ENCODE data around the gene MAD1L1.

DNA sequence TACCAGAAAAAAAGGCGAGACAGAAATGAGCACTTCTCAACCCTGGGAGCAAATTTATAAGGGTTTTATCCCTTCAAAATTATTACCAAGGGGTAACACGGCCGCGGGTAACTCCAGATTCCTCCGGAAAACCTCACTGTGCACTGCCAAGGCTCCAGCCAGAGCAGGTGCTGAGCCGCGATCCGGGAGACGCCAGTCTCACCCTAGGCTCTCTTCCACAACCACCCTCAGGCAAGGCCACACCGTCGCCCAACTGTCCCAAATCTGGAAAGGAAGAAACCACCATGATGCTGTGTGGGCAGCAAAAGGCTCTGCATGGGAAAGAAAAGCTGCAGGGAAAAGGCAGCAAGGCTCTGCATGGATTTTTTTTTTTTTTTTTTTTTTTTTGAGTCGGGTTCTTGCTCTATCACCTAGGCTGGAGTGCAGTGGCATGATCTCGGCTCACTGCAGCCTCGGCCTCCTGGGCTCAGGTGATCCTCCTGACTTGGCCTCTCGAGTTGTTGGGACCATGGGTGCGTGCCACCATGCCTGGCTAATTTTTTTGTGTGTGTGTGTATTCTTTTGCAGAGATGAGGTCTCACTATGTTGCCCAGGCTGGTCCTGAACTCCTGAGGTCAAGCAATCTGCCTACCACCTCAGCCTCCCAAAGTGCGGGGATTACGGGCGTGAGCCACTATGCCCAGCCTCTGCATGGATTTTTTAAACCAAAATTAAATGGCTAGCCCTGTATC is 39.0 kb downstream of the MAD1L1 start:
- TF ChIP-seq, protein P1, sequence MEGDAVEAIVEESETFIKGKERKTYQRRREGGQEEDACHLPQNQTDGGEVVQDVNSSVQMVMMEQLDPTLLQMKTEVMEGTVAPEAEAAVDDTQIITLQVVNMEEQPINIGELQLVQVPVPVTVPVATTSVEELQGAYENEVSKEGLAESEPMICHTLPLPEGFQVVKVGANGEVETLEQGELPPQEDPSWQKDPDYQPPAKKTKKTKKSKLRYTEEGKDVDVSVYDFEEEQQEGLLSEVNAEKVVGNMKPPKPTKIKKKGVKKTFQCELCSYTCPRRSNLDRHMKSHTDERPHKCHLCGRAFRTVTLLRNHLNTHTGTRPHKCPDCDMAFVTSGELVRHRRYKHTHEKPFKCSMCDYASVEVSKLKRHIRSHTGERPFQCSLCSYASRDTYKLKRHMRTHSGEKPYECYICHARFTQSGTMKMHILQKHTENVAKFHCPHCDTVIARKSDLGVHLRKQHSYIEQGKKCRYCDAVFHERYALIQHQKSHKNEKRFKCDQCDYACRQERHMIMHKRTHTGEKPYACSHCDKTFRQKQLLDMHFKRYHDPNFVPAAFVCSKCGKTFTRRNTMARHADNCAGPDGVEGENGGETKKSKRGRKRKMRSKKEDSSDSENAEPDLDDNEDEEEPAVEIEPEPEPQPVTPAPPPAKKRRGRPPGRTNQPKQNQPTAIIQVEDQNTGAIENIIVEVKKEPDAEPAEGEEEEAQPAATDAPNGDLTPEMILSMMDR (conservative IDR thresholded peaks at IDR 0.05; ENCODE audit: low read length), result no peak
- TF ChIP-seq EZH2phosphoT487 (IDR thresholded peaks at IDR 0.05; ENCODE audit: borderline replicate concordance, low read depth, low read length), result no peak

Measured in OCI-LY7 (cell line).